IMR-90 (cell line): ENCODE results near the gene ZNF366. TPM values are rescaled to one million over a fixed set of nuclear protein-coding genes. Genes with fewer than 3 reads are reported as not detected.

Experiments
- ATAC-seq: fragments of 200-7000 bp; cut with Tn5 transposase; 2 replicates; pipeline ENCODE4 v1.9.1; 2020; ENCODE audit warnings: low read depth, mild to moderate bottlenecking, moderate library complexity
- BruUV-seq: library from RNA; stranded (reverse); fragments of 400-500 nt; replicated peaks from 2 replicates; lab custom pipeline; 2021; lab: Mats Ljungman, UMichigan
- CTCF ChIA-PET: fragments of 300-600 bp; formaldehyde crosslinking; extraction: SDS; loops from one replicate; lab custom pipeline; 2021; ENCODE audit warnings: antibody characterized with exemption; lab: Yijun Ruan, JAX
- POLR2A ChIA-PET: fragments of 300-600 bp; sonication (Branson Sonifier 250); formaldehyde crosslinking; loops from one replicate; lab custom pipeline; 2022; ENCODE audit warnings: antibody characterized with exemption; ENCODE audit not compliant: unreplicated experiment; lab: Charles Lee
- DNase-seq: peaks from one replicate; pipeline ENCODE4 v3.0.0; 2013
- H2AFZ ChIP-seq: replicated peaks from 2 replicates; pipeline ENCODE3; 2013; ENCODE audit warnings: low read length, mild to moderate bottlenecking; ENCODE audit not compliant: poor library complexity
- H2AK5ac ChIP-seq: 2 replicates; pipeline ENCODE4 v1.6.1; 2013; ENCODE audit warnings: low read depth, low read length, inconsistent platforms
- H2AK9ac ChIP-seq: replicated peaks from 2 replicates; pipeline ENCODE3; 2013; ENCODE audit warnings: mild to moderate bottlenecking, low read depth, low read length, moderate library complexity; ENCODE audit not compliant: poor library complexity
- H2BK120ac ChIP-seq: 2 replicates; pipeline ENCODE4 v1.6.1; 2013; ENCODE audit warnings: low read depth, low read length, inconsistent platforms
- H2BK15ac ChIP-seq: 3 replicates; pipeline ENCODE4 v1.6.1; 2013; ENCODE audit warnings: low read depth, low read length, inconsistent platforms
- H2BK20ac ChIP-seq: 2 replicates; pipeline ENCODE4 v1.6.1; 2013; ENCODE audit warnings: low read depth, mild to moderate bottlenecking, inconsistent platforms, low read length, moderate library complexity
- H2BK5ac ChIP-seq: 2 replicates; pipeline ENCODE4 v1.6.1; 2013; ENCODE audit warnings: mild to moderate bottlenecking, low read depth, low read length, inconsistent platforms; ENCODE audit not compliant: poor library complexity, severe bottlenecking
- H3K14ac ChIP-seq: replicated peaks from 2 replicates; pipeline ENCODE4 v1.6.1; 2013; ENCODE audit warnings: low read depth, low read length, inconsistent platforms
- H3K18ac ChIP-seq: 2 replicates; pipeline ENCODE4 v1.6.1; 2013; ENCODE audit warnings: low read depth, low read length, control low read depth
- H3K23ac ChIP-seq: 2 replicates; pipeline ENCODE4 v1.6.1; 2013; ENCODE audit warnings: low read depth, low read length, inconsistent platforms
- H3K27ac ChIP-seq: 2 replicates; pipeline ENCODE4 v1.5.1; 2013; ENCODE audit warnings: mild to moderate bottlenecking, control low read depth, low read length; ENCODE audit not compliant: insufficient read depth
- H3K27me3 ChIP-seq: 2 replicates; pipeline ENCODE4 v1.6.1; 2013; ENCODE audit warnings: low read length; ENCODE audit not compliant: control insufficient read depth, insufficient read depth
- H3K36me3 ChIP-seq: 2 replicates; pipeline ENCODE4 v1.6.1; 2013; ENCODE audit warnings: low read length, mixed read lengths; ENCODE audit not compliant: control insufficient read depth, insufficient read depth
- H3K4ac ChIP-seq: 2 replicates; pipeline ENCODE4 v1.6.1; 2013; ENCODE audit warnings: low read depth, low read length, inconsistent platforms
- H3K4me1 ChIP-seq: 2 replicates; pipeline ENCODE4 v1.6.1; 2013; ENCODE audit warnings: low read length, mixed read lengths; ENCODE audit not compliant: control insufficient read depth, insufficient read depth
- H3K4me2 ChIP-seq: 2 replicates; pipeline ENCODE4 v1.6.1; 2013; ENCODE audit warnings: low read depth, mild to moderate bottlenecking, control low read depth, low read length, moderate library complexity
- H3K4me3 ChIP-seq: 2 replicates; pipeline ENCODE4 v1.5.1; 2013; ENCODE audit warnings: low read depth, mild to moderate bottlenecking, control low read depth, low read length, moderate library complexity; ENCODE audit not compliant: insufficient read depth
- H3K56ac ChIP-seq: 2 replicates; pipeline ENCODE4 v1.6.1; 2013; ENCODE audit warnings: low read length, inconsistent platforms; ENCODE audit not compliant: insufficient read depth; ENCODE audit errors: extremely low read depth
- H3K79me1 ChIP-seq, 2 experiments: 2 replicates each; pipeline ENCODE4 v1.6.1; 2013; ENCODE audit warnings: low read length in 2 of 2, inconsistent platforms in 1 of 2, low read depth in 1 of 2
- H3K9ac ChIP-seq: 2 replicates; pipeline ENCODE4 v1.6.1; 2013; ENCODE audit warnings: low read depth, low read length, control low read depth
- H3K9me1 ChIP-seq: 2 replicates; pipeline ENCODE4 v1.6.1; 2013; ENCODE audit warnings: low read length, inconsistent platforms; ENCODE audit not compliant: insufficient read depth
- H3K9me3 ChIP-seq: 2 replicates; pipeline ENCODE4 v1.6.1; 2013; ENCODE audit warnings: low read length; ENCODE audit not compliant: control insufficient read depth, insufficient read depth
- H4K20me1 ChIP-seq: 2 replicates; pipeline ENCODE4 v1.6.1; 2013; ENCODE audit warnings: low read length, inconsistent platforms; ENCODE audit not compliant: insufficient read depth
- H4K5ac ChIP-seq: 2 replicates; pipeline ENCODE4 v1.6.1; 2013; ENCODE audit warnings: mild to moderate bottlenecking, low read depth, low read length, control low read depth
- H4K8ac ChIP-seq, 2 experiments: 2 replicates each; pipeline ENCODE4 v1.6.1; 2013; ENCODE audit warnings: low read depth in 2 of 2, low read length in 2 of 2, control low read depth in 1 of 2, inconsistent platforms in 1 of 2
- H4K91ac ChIP-seq: 2 replicates; pipeline ENCODE4 v1.6.1; 2013; ENCODE audit warnings: low read depth, low read length, inconsistent platforms; ENCODE audit not compliant: insufficient read depth
- CEBPB ChIP-seq: IDR thresholded peaks from 2 replicates; pipeline ENCODE4 v1.6.1; 2012; ENCODE audit warnings: low read depth, low read length, improper control_type of control experiment
- CHD1 ChIP-seq: IDR thresholded peaks from 2 replicates; pipeline ENCODE4 v1.6.1; 2012; ENCODE audit warnings: low read depth, low read length, improper control_type of control experiment
- MXI1 ChIP-seq: IDR thresholded peaks from 2 replicates; pipeline ENCODE4 v1.6.1; 2012; ENCODE audit warnings: low read depth, mild to moderate bottlenecking, low read length, moderate library complexity, borderline replicate concordance
- POLR2A ChIP-seq: IDR thresholded peaks from 2 replicates; pipeline ENCODE4 v1.6.1; 2012; ENCODE audit warnings: mild to moderate bottlenecking, low read depth, low read length
- RFX5 ChIP-seq: IDR thresholded peaks from 2 replicates; pipeline ENCODE4 v1.8.0; 2012; ENCODE audit warnings: low read depth, mild to moderate bottlenecking, low read length, moderate library complexity
- SMC3 ChIP-seq: fragments of 150-350 bp; IDR thresholded peaks from 2 replicates; pipeline ENCODE4 v1.6.1; 2016; ENCODE audit warnings: low read depth, mild to moderate bottlenecking, antibody characterized with exemption, low read length, moderate library complexity
- WGBS, 2 experiments: methylation state at CpG; one replicate each; pipeline versions ENCODE4 v1.1.5 to v1.1.7; 2013; ENCODE audit warnings: missing lambda C conversion rate in 2 of 2; ENCODE audit not compliant: insufficient read length in 1 of 2; ENCODE audit errors: extremely low coverage in 2 of 2; 5-methylcytosine and 5-hydroxymethylcytosine counted together
- dilution Hi-C: fragments of 300-500 bp; cut with HindIII; formaldehyde crosslinking; loops from one replicate; pipeline ENCODE4 v1.14.3; 2018; ENCODE audit warnings: low sequenced_read_pairs; ENCODE audit not compliant: unreplicated experiment
- in situ Hi-C: fragments of 300-500 bp; cut with MboI; formaldehyde crosslinking; loops from 3 replicates; pipeline ENCODE4 v1.14.3; 2019; ENCODE audit warnings: low sequenced_read_pairs, inconsistent platforms, mixed read lengths
- intact Hi-C: fragments of 100-400 bp; cut with micrococcal nuclease; formaldehyde crosslinking; loops from 2 replicates; pipeline ENCODE4 v1.10.0; 2022
- polyA plus RNA-seq, 3 experiments: library from polyadenylated mRNA; depleted of rRNA; stranded (reverse); fragments of >200 nt; gene quantifications; 2 replicates each; pipeline ENCODE4 v1.2.3, GENCODE V29; 2012; ENCODE audit warnings: low replicate concordance in 1 of 3
- total RNA-seq: library from RNA; depleted of rRNA; stranded (reverse); fragments of >200 nt; gene quantifications from 2 replicates; pipeline ENCODE4 v1.2.3, GENCODE V29; 2012
- TF ChIP-seq, protein P1 (sequence below): fragments of 150-350 bp; IDR thresholded peaks from 2 replicates; pipeline ENCODE4 v1.6.1; 2017; ENCODE audit warnings: mild to moderate bottlenecking, antibody characterized with exemption, low read length, low read depth

ZNF366 gene
- total and polyA plus RNA-seq, 2 of the 4 experiments (the other 2 are of a cell fraction), result not detected

GRCh38 chr5:72541501-72542225 lies 34.5 kb upstream of the ZNF366 start:
- H2BK5ac ChIP-seq, result no peak overlapping the region
- H3K4me3 ChIP-seq, result no peak overlapping the region
- no peak overlapping the region for H2AK9ac ChIP-seq
- 0 out of 2 replicates have a peak overlapping the region, but pooled peaks have one; percentile 12 for H3K23ac ChIP-seq
- CTCF ChIA-PET, result interaction anchor here (1.3 kb wide), 1 partner anchor 10 kb away, joined by 3 read pairs; no protein-coding TSS in a partner anchor
- no peaks in the 10 kb centered on the region for H3K4me1 ChIP-seq
- no peak overlapping the region; the same call in 1 of the 2 replicates for H4K91ac ChIP-seq
- H4K20me1 ChIP-seq, result no peaks in the 10 kb centered on the region
- ATAC-seq (0 out of 2 replicates have a peak, but pooled peaks have one; percentile 14), DNase-seq (no peak)
- intact Hi-C loops (no loop called here), dilution Hi-C loops (no loop called here), in situ Hi-C loops (no loop called here)
- no peak overlapping the region for H3K4me2 ChIP-seq
- H2AFZ ChIP-seq, result peak overlapping the region; percentile 59
- H3K56ac ChIP-seq, result no peak overlapping the region
- no peak overlapping the region for H4K5ac ChIP-seq
- no peak overlapping the region for H2BK20ac ChIP-seq
- BruUV-seq, result no TSS peak
- H3K4ac ChIP-seq, result no peak overlapping the region
- WGBS, 2 experiments, result no CpG with 5 or more reads among the region's 7 CpGs
- no peaks in the 10 kb centered on the region; the same call in 1 of the 2 replicates for H3K27me3 ChIP-seq
- no peaks in the 10 kb centered on the region for H3K9me1 ChIP-seq
- no peak overlapping the region for H3K27ac ChIP-seq
- no peaks in the 10 kb centered on the region for H3K36me3 ChIP-seq
- no peak for TF ChIP-seq MXI1
- TF ChIP-seq, protein P1, sequence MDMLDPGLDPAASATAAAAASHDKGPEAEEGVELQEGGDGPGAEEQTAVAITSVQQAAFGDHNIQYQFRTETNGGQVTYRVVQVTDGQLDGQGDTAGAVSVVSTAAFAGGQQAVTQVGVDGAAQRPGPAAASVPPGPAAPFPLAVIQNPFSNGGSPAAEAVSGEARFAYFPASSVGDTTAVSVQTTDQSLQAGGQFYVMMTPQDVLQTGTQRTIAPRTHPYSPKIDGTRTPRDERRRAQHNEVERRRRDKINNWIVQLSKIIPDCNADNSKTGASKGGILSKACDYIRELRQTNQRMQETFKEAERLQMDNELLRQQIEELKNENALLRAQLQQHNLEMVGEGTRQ, result no peak
- no peak for TF ChIP-seq RFX5
- no peak for TF ChIP-seq CHD1
- TF ChIP-seq POLR2A, result no peak
- TF ChIP-seq CEBPB, result no peak
- no peak for TF ChIP-seq SMC3
- 0 out of 3 replicates have a peak overlapping the region, but pooled peaks have one; percentile 28 for H2BK15ac ChIP-seq
- H2BK120ac ChIP-seq, result no peak overlapping the region
- H3K79me1 ChIP-seq, result no peaks in the 10 kb centered on the region
- H4K8ac ChIP-seq, result no peak overlapping the region; a peak in 1 of 4 replicates
- 0 out of 2 replicates have a peak overlapping the region, but pooled peaks have one; percentile 8 for H2AK5ac ChIP-seq
- H3K9me3 ChIP-seq, result no peaks in the 10 kb centered on the region
- POLR2A ChIA-PET, result no interaction called here
- 0 out of 2 replicates have a peak overlapping the region, but pooled peaks have one; percentile 0 for H3K14ac ChIP-seq
- no peak overlapping the region for H3K18ac ChIP-seq
- H3K9ac ChIP-seq, result no peak overlapping the region
